ENCODE measurements around the gene AUP1. TPM values are rescaled to one million over a fixed set of nuclear protein-coding genes. Genes with fewer than 3 reads are reported as not detected.

Gene AUP1
- total RNA-seq, 6 experiments from 2014 or later: 64.6 to 109 (median 80.4) TPM

GRCh38 chr2:74514368-74515270, 14.9 kb downstream of the AUP1 start, which contains the start of gene TLX2:
Gene TLX2 (plus strand): TSS chr2:74514450. CDS start chr2:74514807, 357 bp downstream.
- DNase-seq: no peak
- no peak for ATAC-seq
- intact Hi-C loops (cut with DNase I): no loop called here
- Histone ChIP-seq H3K4me1 (peaks cover 0 to 12% (median 0%) of the 10 kb centered on the region in 4 donors), H3K27ac (no peak within 1 kb of the TSS), H3K9me3 (no peaks in the 10 kb centered on the region), H3K36me3 (no peaks in the 10 kb centered on the region), H3K4me3 (no peak within 1 kb of the TSS), H3K27me3 (peaks cover 6 to 52% of the 10 kb centered on the region in 2 donors)
- TF ChIP-seq CTCF (IDR thresholded peaks at IDR 0.05) (no peak), POLR2A (IDR thresholded peaks at IDR 0.05) (no peak)
- 3% methylated on average over 14 of the region's 82 CpGs for WGBS (ENCODE audit: insufficient coverage, low coverage, low lambda C conversion rate, missing lambda C conversion rate)

- WGBS (ENCODE audit: insufficient coverage, low coverage, low lambda C conversion rate, missing lambda C conversion rate): 4% methylated on average over 30 of the region's 52 CpGs
- H3K27me3 ChIP-seq: peaks cover 6 to 52% of the 10 kb centered on the region in 2 donors
- H3K4me1 ChIP-seq: peaks cover 0 to 12% (median 0%) of the 10 kb centered on the region in 4 donors
- H3K9me3 ChIP-seq: no peaks in the 10 kb centered on the region
- H3K4me3 ChIP-seq: no peak overlapping the region
- intact Hi-C loops (cut with DNase I): no loop called here
- H3K27ac ChIP-seq: no peak overlapping the region
- ATAC-seq: peak in 1 of 4 donors; percentile 4
- no peak for DNase-seq
- TF ChIP-seq CTCF (IDR thresholded peaks at IDR 0.05) (no peak), POLR2A (IDR thresholded peaks at IDR 0.05) (no peak)
- H3K36me3 ChIP-seq: no peaks in the 10 kb centered on the region
These were observed 15.7 kb downstream of the AUP1 start for GRCh38 chr2:74513605-74514367.

DNA sequence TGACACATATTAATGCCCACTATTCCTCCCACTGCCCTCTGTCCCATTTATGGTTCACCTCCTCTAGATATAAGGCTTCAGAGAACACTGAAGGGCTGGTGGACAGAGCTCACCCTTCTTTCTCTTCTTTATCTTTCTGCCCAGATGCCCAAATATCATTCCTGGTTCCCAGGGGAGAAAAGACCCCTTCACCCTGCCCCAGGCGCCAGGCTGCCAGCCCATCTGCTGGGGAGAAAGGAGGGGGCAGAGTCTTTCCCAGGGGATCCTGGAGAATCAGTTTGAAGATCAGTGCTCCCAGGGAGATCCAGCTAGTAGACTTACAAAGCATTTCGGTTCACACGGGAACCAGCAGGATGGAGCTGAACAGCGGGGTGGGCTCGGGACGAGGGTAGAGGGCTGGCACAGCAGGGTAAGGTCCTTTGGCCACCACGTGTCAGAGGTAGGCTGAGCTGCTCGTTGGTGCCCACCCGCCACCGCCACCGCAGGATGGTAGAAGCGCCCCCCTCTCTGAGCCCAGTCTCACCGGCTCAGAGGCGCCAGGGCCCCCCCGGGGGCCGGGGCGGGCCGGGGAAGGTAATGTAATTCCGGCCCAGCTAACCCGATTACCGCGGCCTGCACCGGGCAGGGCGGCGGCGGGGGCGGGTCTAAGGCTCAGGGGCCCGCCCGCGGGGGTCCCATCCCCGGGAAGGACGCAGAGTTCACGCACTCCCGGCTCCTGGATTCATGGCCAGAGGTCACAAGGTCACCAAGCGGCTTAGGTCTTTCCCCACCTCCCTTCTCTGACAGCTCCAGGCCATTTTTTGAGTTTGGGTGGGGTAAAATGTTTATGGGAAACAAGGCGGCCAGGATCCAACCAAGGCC, 16.5 kb downstream of the AUP1 start:
- H3K4me1 ChIP-seq: peaks cover 0 to 12% (median 0%) of the 10 kb centered on the region in 4 donors
- H3K27me3 ChIP-seq: peaks cover 6 to 52% of the 10 kb centered on the region in 2 donors
- H3K36me3 ChIP-seq: no peaks in the 10 kb centered on the region
- H3K9me3 ChIP-seq: no peaks in the 10 kb centered on the region
- 3% methylated on average over 12 of the region's 36 CpGs for WGBS (ENCODE audit: insufficient coverage, low coverage, low lambda C conversion rate, missing lambda C conversion rate)
- H3K27ac ChIP-seq: no peak overlapping the region
- TF ChIP-seq CTCF (IDR thresholded peaks at IDR 0.05): no peak
- intact Hi-C loops (cut with DNase I): no loop called here
- DNase-seq (no peak), ATAC-seq (no peak)
- no peak overlapping the region for H3K4me3 ChIP-seq
